GM12878 (cell line): Measurements from ENCODE around the gene CPHXL2. TPM values are rescaled to one million over a fixed set of nuclear protein-coding genes. Genes with fewer than 3 reads are reported as not detected.

Source experiments
- BACH1 ChIP-seq: fragments of 450-650 bp; IDR thresholded peaks from 2 replicates; pipeline ENCODE4 v1.6.1; 2017; ENCODE audit warnings: mild to moderate bottlenecking, borderline replicate concordance
- BMI1 ChIP-seq: fragments of 450-650 bp; IDR thresholded peaks from 2 replicates; pipeline ENCODE4 v1.6.1; 2016; ENCODE audit warnings: mild to moderate bottlenecking, moderate library complexity, borderline replicate concordance
- CBFB ChIP-seq: IDR thresholded peaks from 2 replicates; pipeline ENCODE4 v1.6.1; 2016; ENCODE audit warnings: antibody characterized with exemption, low read depth
- CBX3 ChIP-seq: fragments of 200-600 bp; sonication (generic); IDR thresholded peaks from 2 replicates; pipeline ENCODE4 v1.6.1; 2016; ENCODE audit warnings: low read depth, borderline replicate concordance
- EP300 ChIP-seq, 2 experiments: fragments of 150-350 bp in 1 of 2; IDR thresholded peaks; 2 replicates each; pipeline ENCODE4 v1.6.1; 2011 to 2012; ENCODE audit warnings: low read depth in 2 of 2, low read length in 2 of 2, borderline replicate concordance in 1 of 2, improper control_type of control experiment in 1 of 2, inconsistent platforms in 1 of 2; ENCODE audit not compliant: control insufficient read depth in 1 of 2
- HCFC1 ChIP-seq: fragments of 150-350 bp; IDR thresholded peaks from 2 replicates; pipeline ENCODE4 v1.6.1; 2014; ENCODE audit warnings: low read length
- HDGF ChIP-seq: fragments of 450-650 bp; IDR thresholded peaks from 2 replicates; pipeline ENCODE4 v1.6.1; 2016; ENCODE audit warnings: antibody characterized with exemption
- PML ChIP-seq: IDR thresholded peaks from 2 replicates; pipeline ENCODE4 v1.6.1; 2012; ENCODE audit warnings: low read length, inconsistent platforms
- POU2F2 ChIP-seq: IDR thresholded peaks from 3 replicates; pipeline ENCODE4 v1.6.1; 2011; ENCODE audit warnings: low read depth, mild to moderate bottlenecking, low read length, borderline replicate concordance
- SMAD1 ChIP-seq: fragments of 450-650 bp; IDR thresholded peaks from 2 replicates; pipeline ENCODE4 v1.6.1; 2018; ENCODE audit warnings: mild to moderate bottlenecking, low read depth; ENCODE audit not compliant: partially characterized antibody
- SP1 ChIP-seq: IDR thresholded peaks from one replicate; pipeline ENCODE4 v1.6.1; 2011; ENCODE audit warnings: low read depth, low read length
- SREBF1 ChIP-seq: IDR thresholded peaks from 2 replicates; pipeline ENCODE4 v1.6.1; 2012; ENCODE audit warnings: mild to moderate bottlenecking, low read length
- TAF1 ChIP-seq: IDR thresholded peaks from 2 replicates; pipeline ENCODE4 v1.6.1; 2011; ENCODE audit warnings: mild to moderate bottlenecking, low read depth, low read length, borderline replicate concordance
- TBL1XR1 ChIP-seq: IDR thresholded peaks from 2 replicates; pipeline ENCODE4 v1.6.1; 2012; ENCODE audit warnings: low read depth, low read length, improper control_type of control experiment
- polyA plus RNA-seq, 11 experiments: library from polyadenylated mRNA; depleted of rRNA in 4 of 11; unstranded in 6 of 11; stranded (reverse) in 5 of 11; fragments of >200 nt; fragmentation: Nextera tagmentation in 4 of 11; fragmentation: Illumina TruSeq in 1 of 11; extraction: Ambion mirVana in 4 of 11; extraction: Trizol in 1 of 11; gene quantifications; 1 replicate in 1 of 11; 2 replicates in 10 of 11; pipeline versions ENCODE4 v1.2.1 to v1.2.3, GENCODE V29; 2011 to 2016; ENCODE audit warnings: inconsistent platforms in 2 of 11, missing spikeins in 2 of 11, low read depth in 1 of 11
- total RNA-seq, 4 experiments: library from RNA; depleted of rRNA in 3 of 4; stranded (reverse); fragments of >200 nt in 3 of 4; fragmentation: Illumina TruSeq in 1 of 4; extraction: Trizol in 1 of 4; gene quantifications; 2 replicates each; pipeline versions ENCODE4 v1.2.1 to v1.2.3, GENCODE V29; 2013 to 2021
- TF ChIP-seq, protein P1 (sequence below): fragments of 450-650 bp; IDR thresholded peaks from 2 replicates; pipeline ENCODE4 v1.6.1; 2018; ENCODE audit warnings: borderline replicate concordance, mild to moderate bottlenecking; ENCODE audit not compliant: partially characterized antibody
- TF ChIP-seq, protein P2 (sequence below): IDR thresholded peaks from 2 replicates; pipeline ENCODE4 v1.6.1; 2011; ENCODE audit warnings: low read depth, low read length, improper control_type of control experiment, borderline replicate concordance
- TF ChIP-seq, protein P3 (sequence below): fragments of 450-650 bp; IDR thresholded peaks from 2 replicates; pipeline ENCODE4 v1.6.1; 2017; ENCODE audit warnings: mild to moderate bottlenecking
- TF ChIP-seq, protein P4 (sequence below): fragments of 450-650 bp; IDR thresholded peaks from 2 replicates; pipeline ENCODE4 v1.6.1; 2017; ENCODE audit warnings: low read depth, mild to moderate bottlenecking, moderate library complexity

Gene CPHXL2
- total and polyA plus RNA-seq, 10 of the 15 experiments (the other 5 are each of a cell fraction or from before 2014, with no cell fraction given), result not detected

GRCh38 chr16:75622761-75623605 lies 53.8 kb downstream of the CPHXL2 start, which contains the start of gene ADAT1 (continued):
- TF ChIP-seq, protein P1, sequence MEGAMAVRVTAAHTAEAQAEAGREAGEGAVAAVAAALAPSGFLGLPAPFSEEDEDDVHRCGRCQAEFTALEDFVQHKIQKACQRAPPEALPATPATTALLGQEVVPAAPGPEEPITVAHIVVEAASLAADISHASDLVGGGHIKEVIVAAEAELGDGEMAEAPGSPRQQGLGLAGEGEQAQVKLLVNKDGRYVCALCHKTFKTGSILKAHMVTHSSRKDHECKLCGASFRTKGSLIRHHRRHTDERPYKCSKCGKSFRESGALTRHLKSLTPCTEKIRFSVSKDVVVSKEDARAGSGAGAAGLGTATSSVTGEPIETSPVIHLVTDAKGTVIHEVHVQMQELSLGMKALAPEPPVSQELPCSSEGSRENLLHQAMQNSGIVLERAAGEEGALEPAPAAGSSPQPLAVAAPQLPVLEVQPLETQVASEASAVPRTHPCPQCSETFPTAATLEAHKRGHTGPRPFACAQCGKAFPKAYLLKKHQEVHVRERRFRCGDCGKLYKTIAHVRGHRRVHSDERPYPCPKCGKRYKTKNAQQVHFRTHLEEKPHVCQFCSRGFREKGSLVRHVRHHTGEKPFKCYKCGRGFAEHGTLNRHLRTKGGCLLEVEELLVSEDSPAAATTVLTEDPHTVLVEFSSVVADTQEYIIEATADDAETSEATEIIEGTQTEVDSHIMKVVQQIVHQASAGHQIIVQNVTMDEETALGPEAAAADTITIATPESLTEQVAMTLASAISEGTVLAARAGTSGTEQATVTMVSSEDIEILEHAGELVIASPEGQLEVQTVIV, result peak; percentile 67
- peak; percentile 83 for TF ChIP-seq CBFB
- no peak for TF ChIP-seq EP300 (IDR thresholded peaks at IDR 0.05; ENCODE audit: borderline replicate concordance in 1 of 2, control insufficient read depth in 1 of 2, low read depth in 2 of 2, low read length in 2 of 2)
- TF ChIP-seq POU2F2, result peak; percentile 52; the same call in 2 of the 3 replicates
- TF ChIP-seq BACH1, result 0 out of 2 replicates have a peak, but pooled peaks have one; percentile 32
- no peak for TF ChIP-seq SMAD1
- TF ChIP-seq, protein P2, sequence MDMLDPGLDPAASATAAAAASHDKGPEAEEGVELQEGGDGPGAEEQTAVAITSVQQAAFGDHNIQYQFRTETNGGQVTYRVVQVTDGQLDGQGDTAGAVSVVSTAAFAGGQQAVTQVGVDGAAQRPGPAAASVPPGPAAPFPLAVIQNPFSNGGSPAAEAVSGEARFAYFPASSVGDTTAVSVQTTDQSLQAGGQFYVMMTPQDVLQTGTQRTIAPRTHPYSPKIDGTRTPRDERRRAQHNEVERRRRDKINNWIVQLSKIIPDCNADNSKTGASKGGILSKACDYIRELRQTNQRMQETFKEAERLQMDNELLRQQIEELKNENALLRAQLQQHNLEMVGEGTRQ, result no peak
- peak; percentile 89 for TF ChIP-seq PML
- TF ChIP-seq CBX3, result no peak
- no peak for TF ChIP-seq HDGF
- TF ChIP-seq, protein P3, sequence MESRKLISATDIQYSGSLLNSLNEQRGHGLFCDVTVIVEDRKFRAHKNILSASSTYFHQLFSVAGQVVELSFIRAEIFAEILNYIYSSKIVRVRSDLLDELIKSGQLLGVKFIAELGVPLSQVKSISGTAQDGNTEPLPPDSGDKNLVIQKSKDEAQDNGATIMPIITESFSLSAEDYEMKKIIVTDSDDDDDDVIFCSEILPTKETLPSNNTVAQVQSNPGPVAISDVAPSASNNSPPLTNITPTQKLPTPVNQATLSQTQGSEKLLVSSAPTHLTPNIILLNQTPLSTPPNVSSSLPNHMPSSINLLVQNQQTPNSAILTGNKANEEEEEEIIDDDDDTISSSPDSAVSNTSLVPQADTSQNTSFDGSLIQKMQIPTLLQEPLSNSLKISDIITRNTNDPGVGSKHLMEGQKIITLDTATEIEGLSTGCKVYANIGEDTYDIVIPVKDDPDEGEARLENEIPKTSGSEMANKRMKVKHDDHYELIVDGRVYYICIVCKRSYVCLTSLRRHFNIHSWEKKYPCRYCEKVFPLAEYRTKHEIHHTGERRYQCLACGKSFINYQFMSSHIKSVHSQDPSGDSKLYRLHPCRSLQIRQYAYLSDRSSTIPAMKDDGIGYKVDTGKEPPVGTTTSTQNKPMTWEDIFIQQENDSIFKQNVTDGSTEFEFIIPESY, result no peak
- no peak for TF ChIP-seq SP1
- no peak for TF ChIP-seq BMI1
- peak; percentile 57; the same call in 1 of the 2 replicates for TF ChIP-seq TBL1XR1
- TF ChIP-seq HCFC1, result peak; percentile 95
- TF ChIP-seq SREBF1, result peak; percentile 61; the same call in 1 of the 2 replicates
- peak; percentile 75 for TF ChIP-seq TAF1
- TF ChIP-seq, protein P4, sequence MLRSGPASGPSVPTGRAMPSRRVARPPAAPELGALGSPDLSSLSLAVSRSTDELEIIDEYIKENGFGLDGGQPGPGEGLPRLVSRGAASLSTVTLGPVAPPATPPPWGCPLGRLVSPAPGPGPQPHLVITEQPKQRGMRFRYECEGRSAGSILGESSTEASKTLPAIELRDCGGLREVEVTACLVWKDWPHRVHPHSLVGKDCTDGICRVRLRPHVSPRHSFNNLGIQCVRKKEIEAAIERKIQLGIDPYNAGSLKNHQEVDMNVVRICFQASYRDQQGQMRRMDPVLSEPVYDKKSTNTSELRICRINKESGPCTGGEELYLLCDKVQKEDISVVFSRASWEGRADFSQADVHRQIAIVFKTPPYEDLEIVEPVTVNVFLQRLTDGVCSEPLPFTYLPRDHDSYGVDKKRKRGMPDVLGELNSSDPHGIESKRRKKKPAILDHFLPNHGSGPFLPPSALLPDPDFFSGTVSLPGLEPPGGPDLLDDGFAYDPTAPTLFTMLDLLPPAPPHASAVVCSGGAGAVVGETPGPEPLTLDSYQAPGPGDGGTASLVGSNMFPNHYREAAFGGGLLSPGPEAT, result no peak
